ENCODE data around the gene AGXT. TPM values are rescaled to one million over a fixed set of nuclear protein-coding genes. Genes with fewer than 3 reads are reported as not detected.

AGXT gene
- total RNA-seq, 2 experiments from 2014 or later: not detected

GRCh38 chr2:240915526-240916341 lies 47.1 kb downstream of the AGXT start:
- no peaks in the 10 kb centered on the region for H3K36me3 ChIP-seq (ENCODE audit: insufficient read depth, low read length)
- H3K9me3 ChIP-seq (ENCODE audit: low read length): no peaks in the 10 kb centered on the region
- ChIA-PET CTCF (ENCODE audit: unreplicated experiment) (no interaction called here), POLR2A (no interaction called here)
- TF ChIP-seq CTCF (conservative IDR thresholded peaks at IDR 0.05; ENCODE audit: low read length) (no peak), EZH2phosphoT487 (IDR thresholded peaks at IDR 0.05; ENCODE audit: borderline replicate concordance, low read depth, low read length) (no peak)
- no peak overlapping the region for H3K4me2 ChIP-seq (ENCODE audit: low read length)
- H3K79me2 ChIP-seq (ENCODE audit: insufficient read depth, low read depth, low read length): no peaks in the 10 kb centered on the region
- DNase-seq (ENCODE audit: low spot score): no peak
- H3K4me3 ChIP-seq (ENCODE audit: low read depth, low read length, poor library complexity, severe bottlenecking): no peak overlapping the region
- no TSS peak for BruUV-seq (replicated peaks)
- H3K27ac ChIP-seq (ENCODE audit: low read depth, low read length, poor library complexity, severe bottlenecking): no peak overlapping the region
- H4K20me1 ChIP-seq (ENCODE audit: insufficient read depth, low read length): no peaks in the 10 kb centered on the region
- no peak overlapping the region for H2AFZ ChIP-seq (ENCODE audit: low read length)
- H3K9me2 ChIP-seq (ENCODE audit: insufficient read depth, low read length): no peaks in the 10 kb centered on the region
- no peaks in the 10 kb centered on the region for H3K4me1 ChIP-seq (ENCODE audit: insufficient read depth, low read length, poor library complexity, severe bottlenecking)
- intact Hi-C loops (cut with micrococcal nuclease; ENCODE audit: unreplicated experiment): no loop called here

GRCh38 chr2:240916571-240917008 lies 48.0 kb downstream of the AGXT start:
- Histone ChIP-seq H3K4me1 (ENCODE audit: insufficient read depth, low read length, poor library complexity, severe bottlenecking) (no peaks in the 10 kb centered on the region), H4K20me1 (ENCODE audit: insufficient read depth, low read length) (no peaks in the 10 kb centered on the region), H3K9me3 (ENCODE audit: low read length) (no peaks in the 10 kb centered on the region), H3K36me3 (ENCODE audit: insufficient read depth, low read length) (no peaks in the 10 kb centered on the region), H3K79me2 (ENCODE audit: insufficient read depth, low read depth, low read length) (no peaks in the 10 kb centered on the region), H3K4me2 (ENCODE audit: low read length) (no peak overlapping the region), H3K9me2 (ENCODE audit: insufficient read depth, low read length) (no peaks in the 10 kb centered on the region), H3K4me3 (ENCODE audit: low read depth, low read length, poor library complexity, severe bottlenecking) (no peak overlapping the region), H2AFZ (ENCODE audit: low read length) (no peak overlapping the region), H3K27ac (ENCODE audit: low read depth, low read length, poor library complexity, severe bottlenecking) (no peak overlapping the region)
- intact Hi-C loops (cut with micrococcal nuclease; ENCODE audit: unreplicated experiment): no loop called here
- no TSS peak for BruUV-seq (replicated peaks)
- CTCF ChIA-PET (ENCODE audit: unreplicated experiment): no interaction called here
- no peak for TF ChIP-seq EZH2phosphoT487 (IDR thresholded peaks at IDR 0.05; ENCODE audit: borderline replicate concordance, low read depth, low read length)
- TF ChIP-seq CTCF (conservative IDR thresholded peaks at IDR 0.05; ENCODE audit: low read length): no peak
- no peak for DNase-seq (ENCODE audit: low spot score)
- POLR2A ChIA-PET: no interaction called here

DNA sequence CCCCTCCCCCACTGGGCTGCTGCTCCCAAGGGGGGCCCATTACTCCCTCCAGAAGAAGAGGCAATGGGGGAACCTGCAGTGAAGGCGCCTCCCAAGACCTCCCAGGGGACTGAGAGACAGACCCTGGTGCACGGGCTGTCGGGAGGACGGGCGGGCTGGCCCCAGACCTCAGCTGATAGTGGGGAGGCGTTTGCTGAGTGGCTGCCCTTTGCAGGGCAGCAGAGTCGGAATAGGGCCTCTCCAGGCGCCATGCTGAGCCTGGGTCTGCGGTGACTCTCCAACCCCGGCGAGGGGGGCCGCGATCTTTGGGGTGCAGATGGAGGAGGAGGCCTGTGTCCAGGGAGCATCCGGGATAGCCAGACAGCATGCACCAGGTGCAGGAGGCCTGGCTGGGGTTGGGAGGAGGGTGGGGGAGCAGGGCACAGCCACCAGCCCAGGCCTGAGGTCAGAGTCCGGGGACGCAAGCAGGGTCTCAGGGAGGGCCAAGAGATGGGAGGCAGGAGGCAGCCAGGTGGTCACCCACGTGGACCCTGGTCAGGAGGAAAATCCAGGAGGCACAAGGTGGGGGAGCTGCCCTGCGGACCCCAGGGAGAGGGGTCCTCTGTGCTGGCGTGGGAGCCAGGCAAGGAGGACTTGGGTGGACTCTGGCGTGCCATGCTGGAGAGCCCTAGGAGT lies 48.5 kb downstream of the AGXT start:
- Histone ChIP-seq H3K4me3 (ENCODE audit: low read depth, low read length, poor library complexity, severe bottlenecking) (no peak overlapping the region), H2AFZ (ENCODE audit: low read length) (no peak overlapping the region), H3K9me2 (ENCODE audit: insufficient read depth, low read length) (no peaks in the 10 kb centered on the region), H3K9me3 (ENCODE audit: low read length) (no peaks in the 10 kb centered on the region), H4K20me1 (ENCODE audit: insufficient read depth, low read length) (no peaks in the 10 kb centered on the region), H3K79me2 (ENCODE audit: insufficient read depth, low read depth, low read length) (no peaks in the 10 kb centered on the region), H3K27ac (ENCODE audit: low read depth, low read length, poor library complexity, severe bottlenecking) (no peak overlapping the region), H3K36me3 (ENCODE audit: insufficient read depth, low read length) (no peaks in the 10 kb centered on the region), H3K4me1 (ENCODE audit: insufficient read depth, low read length, poor library complexity, severe bottlenecking) (no peaks in the 10 kb centered on the region), H3K4me2 (ENCODE audit: low read length) (no peak overlapping the region)
- ChIA-PET CTCF (ENCODE audit: unreplicated experiment) (no interaction called here), POLR2A (no interaction called here)
- TF ChIP-seq EZH2phosphoT487 (IDR thresholded peaks at IDR 0.05; ENCODE audit: borderline replicate concordance, low read depth, low read length) (no peak), CTCF (conservative IDR thresholded peaks at IDR 0.05; ENCODE audit: low read length) (no peak)
- intact Hi-C loops (cut with micrococcal nuclease; ENCODE audit: unreplicated experiment): no loop called here
- DNase-seq (ENCODE audit: low spot score): no peak
- BruUV-seq (replicated peaks): no TSS peak
